ENCODE measurements around the gene CWF19L1. TPM values are rescaled to one million over a fixed set of nuclear protein-coding genes. Genes with fewer than 3 reads are reported as not detected.

The CWF19L1 gene
- 16.8 TPM for total RNA-seq
- long read RNA-seq, transcript CWF19L1-201 (14 exons, 1,815 nt), result major isoform, 12 of 23 reads
- long read RNA-seq, partial matches to known transcripts, result 1 of 23 reads
- long read RNA-seq, other reads (novel, unspliced or antisense), result 10 of 23 reads

GRCh38 chr10:100267239-100268104 is at the start of gene CWF19L1:
Gene CWF19L1 (minus strand): TSS chr10:100267638. CDS start chr10:100267593, 45 bp downstream.
- peak within 1 kb of the TSS; percentile 81 for H3K4me3 ChIP-seq
- TF ChIP-seq, protein P1, sequence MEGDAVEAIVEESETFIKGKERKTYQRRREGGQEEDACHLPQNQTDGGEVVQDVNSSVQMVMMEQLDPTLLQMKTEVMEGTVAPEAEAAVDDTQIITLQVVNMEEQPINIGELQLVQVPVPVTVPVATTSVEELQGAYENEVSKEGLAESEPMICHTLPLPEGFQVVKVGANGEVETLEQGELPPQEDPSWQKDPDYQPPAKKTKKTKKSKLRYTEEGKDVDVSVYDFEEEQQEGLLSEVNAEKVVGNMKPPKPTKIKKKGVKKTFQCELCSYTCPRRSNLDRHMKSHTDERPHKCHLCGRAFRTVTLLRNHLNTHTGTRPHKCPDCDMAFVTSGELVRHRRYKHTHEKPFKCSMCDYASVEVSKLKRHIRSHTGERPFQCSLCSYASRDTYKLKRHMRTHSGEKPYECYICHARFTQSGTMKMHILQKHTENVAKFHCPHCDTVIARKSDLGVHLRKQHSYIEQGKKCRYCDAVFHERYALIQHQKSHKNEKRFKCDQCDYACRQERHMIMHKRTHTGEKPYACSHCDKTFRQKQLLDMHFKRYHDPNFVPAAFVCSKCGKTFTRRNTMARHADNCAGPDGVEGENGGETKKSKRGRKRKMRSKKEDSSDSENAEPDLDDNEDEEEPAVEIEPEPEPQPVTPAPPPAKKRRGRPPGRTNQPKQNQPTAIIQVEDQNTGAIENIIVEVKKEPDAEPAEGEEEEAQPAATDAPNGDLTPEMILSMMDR (IDR thresholded peaks at IDR 0.05), result no peak
- H3K27ac ChIP-seq, result peak within 1 kb of the TSS; percentile 81
- DNase-seq, result peak; percentile 92
- no peaks in the 10 kb centered on the region for H3K36me3 ChIP-seq
- ATAC-seq, result peak; percentile 98
- intact Hi-C loops (cut with DNase I), result no loop called here
- H3K4me1 ChIP-seq, result peaks cover 17% of the 10 kb centered on the region
- no peaks in the 10 kb centered on the region for H3K9me3 ChIP-seq
- no peaks in the 10 kb centered on the region for H3K27me3 ChIP-seq

DNA sequence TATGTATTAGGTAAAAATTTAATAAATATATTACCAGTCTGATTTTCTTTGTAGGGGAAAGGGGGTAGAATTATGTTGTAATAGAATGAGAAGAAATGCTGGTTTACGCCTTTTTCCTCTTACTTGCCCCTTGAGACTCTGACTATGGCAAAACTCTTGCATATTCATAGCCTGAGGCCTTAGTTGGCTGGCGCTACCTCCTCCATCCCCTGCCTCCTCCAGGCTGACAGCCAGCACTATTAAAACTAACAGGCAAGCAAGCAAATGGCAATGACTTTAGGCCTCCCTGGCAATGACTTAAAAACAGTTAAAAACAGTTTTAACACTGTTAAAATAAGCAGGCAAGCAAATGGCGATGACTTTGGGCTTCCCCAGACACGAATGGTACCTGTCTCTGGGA is 48.2 kb upstream of the CWF19L1 start:
- TF ChIP-seq, protein P1 (IDR thresholded peaks at IDR 0.05), result no peak
- intact Hi-C loops (cut with DNase I), result no loop called here
- peaks cover 18% of the 10 kb centered on the region for H3K27me3 ChIP-seq
- ATAC-seq (no peak), DNase-seq (no peak)
- no peaks in the 10 kb centered on the region for H3K4me1 ChIP-seq
- no peaks in the 10 kb centered on the region for H3K9me3 ChIP-seq
- no peak overlapping the region for H3K4me3 ChIP-seq
- H3K27ac ChIP-seq, result no peak overlapping the region
- no peaks in the 10 kb centered on the region for H3K36me3 ChIP-seq

DNA sequence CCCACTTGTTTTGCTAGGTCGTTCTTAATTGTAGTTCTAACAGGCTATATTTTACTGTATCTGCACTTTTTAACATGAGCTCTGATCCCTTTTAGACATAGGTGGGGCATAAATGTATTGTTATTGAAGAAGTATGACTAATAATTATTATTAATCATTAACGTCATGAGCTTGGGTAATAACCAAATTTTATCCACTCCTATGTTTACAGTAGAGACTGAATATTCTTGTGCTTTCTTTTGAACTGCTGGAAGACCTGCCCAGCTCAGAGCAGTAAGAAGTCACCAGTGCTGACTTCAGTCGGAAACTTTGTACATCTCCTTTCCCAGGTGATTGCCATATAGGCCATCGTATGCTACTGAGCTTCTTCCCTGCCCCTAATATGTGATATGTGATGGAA is 43.9 kb upstream of the CWF19L1 start:
- Histone ChIP-seq H3K27ac (no peak overlapping the region), H3K4me1 (no peaks in the 10 kb centered on the region), H3K27me3 (peaks cover 7% of the 10 kb centered on the region), H3K4me3 (no peak overlapping the region), H3K36me3 (no peaks in the 10 kb centered on the region), H3K9me3 (no peaks in the 10 kb centered on the region)
- ATAC-seq (no peak), DNase-seq (no peak)
- TF ChIP-seq, protein P1 (IDR thresholded peaks at IDR 0.05), result no peak
- intact Hi-C loops (cut with DNase I), result no loop called here

GRCh38 chr10:100307684-100308083 is 40.2 kb upstream of the CWF19L1 start:
- no peaks in the 10 kb centered on the region for H3K36me3 ChIP-seq

GRCh38 chr10:100306861-100307260 is 39.4 kb upstream of the CWF19L1 start:
- ATAC-seq, result no peak
- no peak overlapping the region for H3K4me3 ChIP-seq
- H3K9me3 ChIP-seq, result no peaks in the 10 kb centered on the region
- H3K4me1 ChIP-seq, result no peaks in the 10 kb centered on the region
- DNase-seq, result no peak
- no peaks in the 10 kb centered on the region for H3K36me3 ChIP-seq
- peaks cover 7% of the 10 kb centered on the region for H3K27me3 ChIP-seq
- intact Hi-C loops (cut with DNase I), result no loop called here
- no peak overlapping the region for H3K27ac ChIP-seq
- TF ChIP-seq, protein P1 (IDR thresholded peaks at IDR 0.05), result no peak

More at GRCh38 chr10:100307684-100308083, 40.2 kb upstream of the CWF19L1 start:
- ATAC-seq (peak; percentile 46), DNase-seq (no peak)
- Histone ChIP-seq H3K4me1 (no peaks in the 10 kb centered on the region), H3K9me3 (no peaks in the 10 kb centered on the region), H3K27me3 (peaks cover 7% of the 10 kb centered on the region), H3K27ac (no peak overlapping the region), H3K4me3 (no peak overlapping the region)
- TF ChIP-seq, protein P1 (IDR thresholded peaks at IDR 0.05), result no peak
- intact Hi-C loops (cut with DNase I), result no loop called here

All from upper lobe of right lung (tissue), 1 donor.